ENCODE measurements around the gene KIAA1755.
"Not testable (repeated sequence)": the region's sequence is repeated elsewhere in the genome, so short reads cannot be mapped to it uniquely, and the experiment has no call there.

KIAA1755 gene

GRCh38 chr20:38260025-38260377, 534 bp downstream of the KIAA1755 start:
- DNase-seq (ENCODE audit: low read depth): no peak

DNA sequence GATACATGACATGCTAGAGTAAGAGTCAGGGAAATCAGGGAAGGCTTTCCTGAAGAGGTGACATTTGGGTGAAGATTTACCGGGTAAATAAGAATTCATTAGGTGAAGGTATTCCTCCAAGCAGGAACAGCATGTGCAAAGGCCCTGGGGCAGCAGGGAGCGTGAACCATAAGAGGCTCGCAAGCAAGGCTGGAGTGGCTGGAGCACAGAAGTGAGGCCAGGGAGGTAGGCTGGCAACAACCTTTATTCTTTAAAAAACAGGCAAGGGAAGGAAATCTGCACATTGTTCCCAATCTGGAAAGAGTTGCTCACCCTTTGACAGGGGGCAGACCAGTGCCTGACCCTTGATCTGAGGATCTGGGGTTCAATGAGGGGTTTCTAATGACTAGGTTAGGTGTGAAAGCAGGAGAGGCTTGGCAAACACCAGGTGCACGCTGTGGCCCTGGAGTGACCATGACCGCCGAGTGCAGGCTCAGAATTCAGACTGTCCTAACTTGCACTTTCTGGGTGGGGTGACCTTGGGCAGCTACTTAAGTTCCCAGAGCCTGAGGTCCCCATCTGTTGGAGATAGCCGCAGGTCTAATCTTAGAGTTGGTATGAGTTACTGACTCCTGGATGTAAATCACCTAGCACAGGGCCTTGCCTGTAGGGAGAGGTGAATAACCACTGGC, 1.9 kb downstream of the KIAA1755 start:
- no peak for DNase-seq (ENCODE audit: low read depth)

GRCh38 chr20:38256966-38257365, 3.6 kb downstream of the KIAA1755 start:
- no peak for DNase-seq (ENCODE audit: low read depth)

DNA sequence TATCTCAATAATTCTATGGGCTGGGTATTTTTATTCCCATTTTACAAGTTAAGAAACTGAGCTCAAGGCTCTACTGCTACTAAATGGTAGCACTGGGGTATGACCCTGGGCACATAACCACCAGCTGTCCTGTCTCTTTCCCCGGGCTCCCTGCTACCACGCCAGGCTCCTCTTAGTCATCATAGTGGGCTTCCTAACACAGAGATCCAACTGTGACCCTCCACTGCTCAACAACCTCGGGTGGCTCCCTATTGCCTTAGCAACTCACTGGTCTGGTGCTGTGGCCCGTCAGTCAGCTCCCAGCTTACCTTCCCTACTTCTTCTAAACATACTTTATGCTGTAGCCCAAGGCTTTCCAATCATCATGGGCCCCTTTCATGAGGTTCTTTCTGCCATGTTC, 4.5 kb downstream of the KIAA1755 start:
- no peak for DNase-seq (ENCODE audit: low read depth)

DNA sequence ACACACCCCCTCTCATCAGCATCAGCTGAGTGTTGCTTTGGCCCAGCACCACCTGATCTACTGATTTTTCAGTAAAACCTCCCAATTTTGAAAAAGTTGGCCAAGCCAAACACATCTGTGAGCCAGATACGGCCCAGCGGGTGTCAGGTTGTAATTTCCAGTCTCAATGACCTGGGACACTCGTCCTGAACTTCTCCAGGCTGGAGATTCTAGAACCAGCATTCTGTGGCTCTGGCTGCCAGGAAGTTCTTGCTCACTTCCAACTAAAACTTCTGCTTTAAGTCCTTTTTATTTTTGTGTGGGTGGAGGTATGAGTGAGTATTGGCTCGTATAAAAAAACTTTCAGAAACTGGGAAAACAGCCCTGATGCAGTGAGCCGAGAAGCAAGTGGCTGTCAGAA, 5.1 kb downstream of the KIAA1755 start:
- DNase-seq (ENCODE audit: low read depth): no peak

DNA sequence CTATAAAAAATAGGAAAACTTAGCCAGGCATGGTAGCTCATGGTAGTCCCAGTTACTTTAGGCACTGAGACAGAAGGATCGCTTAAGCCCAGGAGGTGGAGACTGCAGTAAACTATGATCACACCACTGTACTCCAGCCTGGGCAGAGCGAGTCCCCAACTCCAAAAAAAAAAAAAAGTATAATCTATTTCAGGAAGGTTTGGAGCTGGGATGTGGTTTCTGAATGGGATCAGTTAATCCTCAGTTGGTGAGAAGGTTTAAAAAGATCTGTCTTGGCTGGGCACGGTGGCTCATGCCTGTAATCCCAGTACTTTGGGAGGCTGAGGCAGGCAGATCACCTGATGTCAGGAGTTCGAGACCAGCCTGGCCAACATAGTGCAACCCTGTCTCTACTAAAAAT, 5.9 kb downstream of the KIAA1755 start:
- not testable (repeated sequence) for DNase-seq (ENCODE audit: low read depth)

DNA sequence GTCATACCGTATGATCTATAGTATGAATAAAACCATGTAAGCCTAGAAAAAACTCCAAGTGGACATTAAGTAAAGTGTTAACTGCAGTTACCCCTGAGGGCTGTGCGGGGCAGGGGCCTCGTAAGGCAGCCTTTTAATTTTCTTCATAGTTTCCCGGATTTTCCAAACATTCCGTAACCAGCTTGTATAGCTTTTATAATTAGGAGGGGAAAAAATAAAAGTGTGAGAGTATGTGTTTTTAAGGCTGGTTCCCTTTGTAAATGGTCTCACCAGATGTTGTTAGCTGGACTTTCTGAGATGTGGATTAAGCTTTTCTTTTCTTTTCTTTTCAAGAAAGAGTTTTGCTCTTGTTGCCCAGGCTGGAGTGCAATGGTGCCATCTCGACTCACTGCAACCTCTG, 7.0 kb downstream of the KIAA1755 start:
- DNase-seq (ENCODE audit: low read depth): no peak

GRCh38 chr20:38252292-38253288, 7.9 kb downstream of the KIAA1755 start:
- no peak for DNase-seq (ENCODE audit: low read depth)

GRCh38 chr20:38251441-38251840, 9.1 kb downstream of the KIAA1755 start:
- not testable (repeated sequence) for DNase-seq (ENCODE audit: low read depth)

GRCh38 chr20:38250609-38251008, 9.9 kb downstream of the KIAA1755 start:
- no peak for DNase-seq (ENCODE audit: low read depth)

- no peak for DNase-seq (ENCODE audit: low read depth)
These were observed 10.8 kb downstream of the KIAA1755 start for GRCh38 chr20:38249536-38250310.

GRCh38 chr20:38248133-38248532, 12.4 kb downstream of the KIAA1755 start:
- no peak for DNase-seq (ENCODE audit: low read depth)

DNA sequence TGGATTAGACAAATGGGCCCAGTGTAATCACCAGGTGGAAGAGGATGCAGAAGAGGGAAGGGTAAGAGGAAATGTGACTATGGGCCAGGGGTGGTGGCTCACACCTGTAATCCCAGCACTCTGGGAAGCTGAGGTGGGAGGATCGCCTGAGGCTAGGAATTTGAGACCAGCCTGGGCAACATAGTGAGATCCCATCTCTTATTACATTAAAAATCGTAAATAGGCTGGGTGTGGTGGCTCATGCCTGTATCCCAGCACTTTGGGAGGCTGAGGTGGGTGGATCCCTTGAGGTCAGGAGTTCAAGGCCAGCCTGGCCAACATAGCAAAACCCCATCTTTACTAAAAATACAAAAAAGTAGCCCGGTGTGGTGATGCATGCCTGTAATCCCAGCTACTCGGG, 12.8 kb downstream of the KIAA1755 start:
- DNase-seq (ENCODE audit: low read depth): not testable (repeated sequence)

DNA sequence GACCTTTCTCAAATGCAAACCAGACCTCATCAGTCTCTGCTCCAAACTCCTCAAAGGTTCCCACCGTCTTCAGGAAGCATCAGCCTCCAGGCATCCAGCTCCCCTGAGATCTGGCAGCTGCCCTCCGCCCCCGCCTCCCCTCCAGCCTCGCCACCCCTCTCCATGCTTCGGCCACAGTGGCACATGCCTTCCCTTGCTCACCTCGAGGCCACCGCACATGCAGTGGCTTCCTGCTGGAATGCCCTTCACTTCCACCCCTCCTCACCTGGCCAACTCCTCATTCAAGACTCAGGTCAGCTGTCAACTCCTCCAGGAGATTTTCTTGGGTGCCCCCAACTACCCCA, 13.4 kb downstream of the KIAA1755 start:
- no peak for DNase-seq (ENCODE audit: low read depth)

DNA sequence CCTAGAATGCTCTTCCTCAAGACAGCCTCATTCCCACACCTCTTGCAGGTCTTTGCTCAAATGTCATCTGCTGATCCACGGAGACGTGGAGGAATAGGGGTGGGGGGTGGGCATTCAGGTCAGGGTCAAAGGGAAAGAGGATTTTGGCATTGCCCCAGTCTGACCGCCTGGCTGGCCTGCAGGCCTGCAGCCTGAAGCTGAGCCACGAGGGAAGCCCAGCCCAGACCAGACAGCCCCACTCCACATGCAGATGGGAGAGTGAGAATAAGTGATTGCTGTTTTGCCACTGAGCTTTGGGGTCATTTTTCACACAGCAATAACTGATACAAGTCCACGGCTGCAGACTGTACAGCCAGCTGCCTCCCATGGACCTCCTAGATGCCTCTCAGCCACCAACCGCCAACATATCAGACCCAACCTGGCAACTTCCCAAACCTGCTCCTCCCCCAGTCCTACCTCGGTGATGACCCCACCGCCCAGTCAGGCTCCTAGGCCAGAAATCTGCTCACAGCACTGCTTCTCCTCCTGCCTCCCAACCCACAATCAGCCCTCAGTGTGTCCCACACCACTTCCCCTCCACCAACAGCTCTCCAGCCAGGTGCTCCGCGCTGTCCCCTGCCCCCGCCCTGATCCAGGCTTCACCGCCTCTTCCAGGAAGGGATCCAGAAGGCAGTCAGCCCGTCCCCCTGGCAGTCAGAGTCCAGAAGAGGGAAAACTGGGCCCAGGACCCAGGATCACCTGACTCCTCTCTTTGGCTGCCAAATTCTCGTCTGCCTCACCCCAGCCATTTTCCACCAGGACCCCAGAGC, 14.0 kb downstream of the KIAA1755 start:
- DNase-seq (ENCODE audit: low read depth): no peak

DNA sequence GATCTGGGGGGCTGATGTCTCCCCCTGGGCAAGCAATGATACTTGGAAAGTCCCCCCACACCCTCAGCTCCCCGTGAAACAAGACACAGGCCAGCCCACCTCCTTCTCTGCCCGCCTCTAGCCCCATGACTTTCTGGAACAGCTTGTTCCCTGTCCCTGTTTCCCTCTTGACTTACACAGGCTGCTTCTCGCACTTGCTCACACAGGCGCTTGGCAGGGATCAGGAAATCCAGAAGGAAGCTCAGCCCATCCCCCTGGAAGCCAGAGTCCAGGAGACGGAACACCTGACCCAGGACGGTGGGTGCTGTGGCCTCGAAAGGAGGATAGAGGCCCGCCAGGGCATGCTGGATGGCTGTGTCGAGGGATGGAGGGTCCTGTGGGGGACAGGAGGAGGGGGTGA, 14.8 kb downstream of the KIAA1755 start:
- DNase-seq (ENCODE audit: low read depth): no peak

DNA sequence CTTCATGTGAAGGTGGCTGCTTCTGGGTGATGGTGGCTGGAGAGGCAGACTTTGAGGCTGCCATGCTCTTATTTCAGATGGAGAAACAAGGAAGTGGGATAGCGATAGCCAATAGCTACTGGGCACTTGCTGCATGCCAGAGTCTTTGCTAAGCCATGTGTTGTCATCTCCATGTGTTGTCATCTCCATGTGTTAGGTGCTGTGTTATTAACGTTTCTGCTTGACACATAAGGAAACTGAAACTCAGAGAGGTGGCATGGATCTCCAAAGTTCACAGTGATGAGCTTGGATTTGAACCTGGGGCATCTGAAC, 16.9 kb downstream of the KIAA1755 start:
- no peak for DNase-seq (ENCODE audit: low read depth)

DNA sequence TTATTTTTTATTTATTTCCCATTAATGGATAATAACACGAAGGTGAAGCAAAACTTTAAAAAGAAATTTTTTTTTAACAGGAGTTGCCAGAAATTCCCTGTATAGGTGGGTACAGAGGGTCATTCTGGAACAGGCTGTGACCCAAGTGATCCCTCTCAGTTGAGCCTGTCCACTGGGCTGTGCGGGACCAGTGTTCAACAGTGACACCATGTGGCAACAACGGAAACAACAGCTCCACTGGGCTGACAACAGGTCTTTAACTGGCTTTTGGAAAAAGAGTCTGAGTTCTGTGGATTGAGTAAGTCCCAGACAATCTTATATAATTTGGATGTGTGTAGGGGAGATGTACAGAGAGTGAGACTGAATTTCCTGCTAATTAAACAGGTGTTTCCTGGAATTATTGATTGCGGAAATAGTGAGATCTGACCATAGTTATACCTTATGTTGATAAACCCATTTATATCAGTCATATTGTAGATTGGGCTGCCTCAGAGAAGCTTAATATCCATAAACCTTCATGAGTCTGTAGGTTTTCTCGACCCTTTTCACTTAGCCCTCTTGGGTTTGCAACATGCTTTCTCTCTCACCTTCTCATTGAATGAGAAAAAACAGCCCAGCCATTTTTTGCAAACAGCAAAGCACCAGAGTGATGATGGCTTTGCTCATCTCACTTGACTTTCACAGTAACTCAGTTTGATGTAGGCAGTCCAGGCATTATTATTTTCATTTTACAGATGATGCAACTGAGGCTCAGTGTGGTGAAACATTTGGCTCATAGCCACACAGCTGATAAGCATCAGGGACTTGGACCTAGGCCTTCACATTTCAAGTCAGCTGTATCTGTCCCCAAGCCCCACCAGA, 17.5 kb downstream of the KIAA1755 start:
- no peak for DNase-seq (ENCODE audit: low read depth)

DNA sequence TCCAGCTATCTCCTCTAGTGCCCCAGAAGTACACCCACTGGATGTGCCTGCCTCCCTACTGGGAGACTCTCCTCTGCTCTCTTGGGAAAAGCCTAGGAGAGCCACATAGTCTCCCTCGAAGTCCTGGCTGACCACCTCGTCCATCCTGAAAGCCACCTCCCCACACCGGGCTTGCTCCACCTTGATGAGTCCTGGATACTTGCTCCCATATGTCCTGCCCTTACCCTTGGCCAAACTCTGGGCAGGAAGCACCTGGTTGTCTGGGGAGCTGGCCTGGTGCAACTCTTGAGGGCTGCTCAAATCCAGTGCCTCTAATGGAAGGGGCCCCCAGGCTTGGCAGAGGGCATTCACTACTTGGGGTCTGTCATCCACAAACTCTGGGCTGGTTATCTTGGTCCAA, 19.3 kb downstream of the KIAA1755 start:
- no peak for DNase-seq (ENCODE audit: low read depth)

- no peak for DNase-seq (ENCODE audit: low read depth)
These were observed 21.1 kb downstream of the KIAA1755 start for GRCh38 chr20:38239441-38239840.

DNA sequence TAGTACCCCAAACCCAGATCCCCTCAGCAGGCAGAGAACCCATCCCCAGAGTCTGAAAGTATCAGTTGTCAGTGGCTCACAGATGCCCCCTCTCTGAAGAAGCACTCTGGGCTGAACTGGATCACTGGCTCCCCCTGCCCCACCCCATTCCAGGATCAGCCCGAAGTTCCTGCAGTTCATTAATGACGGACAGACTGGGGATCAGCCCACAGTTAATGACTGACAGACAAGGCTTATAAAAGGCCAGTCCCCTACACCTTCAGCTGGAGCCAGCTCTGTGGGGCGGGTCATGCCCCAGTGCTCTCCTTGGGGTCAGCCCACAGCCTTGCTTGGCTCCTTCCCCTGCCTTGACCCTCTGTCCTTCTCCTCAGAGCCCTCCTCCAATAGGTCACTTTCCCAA, 21.7 kb downstream of the KIAA1755 start:
- no peak for DNase-seq (ENCODE audit: low read depth)

Measured in activated gamma-delta T cell treated with anti-CD3 and anti-CD28 coated beads, Interleukin-2, amount 50 U/mL, for 16 hours (primary cell).